ENCODE data around the gene CXCR3.
"Not testable (repeated sequence)": the region's sequence is repeated elsewhere in the genome, so short reads cannot be mapped to it uniquely, and the experiment has no call there.

The CXCR3 gene

DNA sequence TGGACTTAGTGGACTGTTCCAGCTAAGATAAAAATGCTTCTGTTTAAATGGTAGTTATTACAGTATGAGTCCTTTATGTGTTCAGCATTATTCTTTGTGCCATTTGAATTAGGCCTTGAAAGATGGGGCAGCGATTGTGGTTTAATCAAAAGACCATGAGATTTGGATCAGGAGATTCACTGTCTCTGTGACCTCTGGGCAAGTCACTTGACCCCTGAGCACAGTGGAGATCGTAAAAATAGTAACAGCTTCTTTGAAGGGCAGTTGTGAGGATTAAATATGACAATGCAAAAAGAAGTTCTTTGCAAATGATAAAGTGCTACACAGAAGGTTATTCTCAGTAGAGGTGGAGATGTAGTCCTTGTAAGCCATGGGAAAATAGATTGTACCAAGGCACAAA is 10.8 kb downstream of the CXCR3 start:
- no peak for DNase-seq

DNA sequence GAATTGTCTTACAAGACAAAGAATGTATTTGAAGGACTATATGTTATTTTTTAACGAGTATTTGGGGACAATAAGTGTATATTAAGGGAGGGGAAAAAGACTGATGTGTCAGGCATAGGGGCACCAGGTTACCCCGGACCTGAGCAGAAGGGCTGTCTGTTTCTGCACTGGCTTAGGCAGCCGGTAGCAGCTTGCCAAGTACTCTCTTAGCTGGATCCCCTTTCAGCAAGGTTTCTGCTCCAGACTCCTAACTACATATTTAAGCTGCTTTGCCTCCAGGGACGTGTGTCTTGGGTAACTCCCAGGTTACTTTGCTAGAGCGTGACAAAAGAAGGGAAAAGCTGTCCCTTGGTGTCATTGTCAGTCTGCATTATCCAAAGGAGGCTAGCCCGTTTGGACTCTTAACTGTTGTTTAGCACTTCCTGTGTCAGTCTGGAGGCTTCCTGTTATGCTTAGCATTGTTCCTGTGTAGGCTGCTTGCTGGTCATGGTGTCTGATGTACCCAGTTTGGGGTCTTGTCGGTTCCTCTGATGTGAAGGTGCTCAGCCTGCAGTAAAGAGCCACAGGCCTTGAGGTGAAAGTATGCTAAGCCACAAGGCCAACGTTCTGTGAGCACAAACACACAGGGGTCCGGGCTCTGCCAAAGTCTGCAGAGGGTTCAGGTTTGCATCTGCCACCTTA is 11.6 kb downstream of the CXCR3 start:
- DNase-seq: no peak

DNA sequence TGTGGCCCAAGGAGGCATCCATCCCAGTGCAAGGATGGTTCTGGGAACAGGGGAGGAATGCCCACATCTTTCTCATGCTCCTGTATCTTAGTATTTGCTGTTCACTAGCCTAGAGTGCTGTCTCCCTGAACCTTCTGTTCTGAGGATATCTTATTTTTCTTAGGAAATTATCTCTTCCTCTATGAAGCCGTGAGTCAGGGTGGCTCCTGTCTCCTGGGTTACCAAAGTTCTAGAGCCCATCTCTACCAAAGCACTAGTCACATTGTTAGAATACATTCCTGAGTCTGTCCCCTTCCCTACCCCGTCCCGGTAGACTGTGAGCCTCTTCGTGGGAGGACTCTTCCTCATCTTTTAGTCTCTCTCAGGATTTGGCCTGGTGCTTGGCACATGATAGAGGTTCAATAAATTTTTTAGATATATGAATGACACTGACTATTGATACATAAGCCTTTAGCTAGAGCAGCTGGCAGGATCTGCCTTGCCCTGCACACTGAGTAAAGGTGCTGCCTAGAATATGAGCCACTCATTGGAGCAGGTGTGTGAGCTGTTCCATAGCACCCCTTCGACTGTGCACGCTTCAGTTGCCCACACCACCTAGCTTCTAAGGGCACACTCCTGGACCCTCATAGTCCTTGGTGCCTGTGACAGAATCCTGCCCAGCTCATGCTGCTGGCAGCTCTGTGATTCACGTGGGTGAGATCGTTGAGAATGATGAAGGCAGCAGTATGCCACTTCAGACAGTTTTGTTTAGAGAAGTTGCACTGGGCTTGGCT is 13.3 kb downstream of the CXCR3 start:
- DNase-seq: no peak

DNA sequence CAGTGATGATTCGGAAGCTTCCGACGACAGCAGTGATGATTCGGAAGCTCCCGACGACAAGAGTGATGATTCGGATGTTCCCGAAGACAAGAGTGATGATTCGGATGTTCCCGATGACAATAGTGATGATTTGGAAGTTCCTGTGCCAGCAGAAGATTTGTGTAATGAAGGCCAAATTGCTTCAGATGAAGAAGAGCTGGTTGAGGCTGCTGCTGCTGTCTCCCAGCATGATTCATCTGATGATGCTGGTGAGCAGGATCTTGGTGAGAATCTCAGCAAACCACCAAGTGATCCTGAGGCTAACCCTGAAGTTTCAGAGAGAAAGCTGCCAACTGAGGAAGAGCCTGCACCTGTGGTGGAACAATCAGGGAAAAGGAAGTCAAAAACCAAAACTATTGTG is 14.2 kb downstream of the CXCR3 start:
- DNase-seq: no peak

DNA sequence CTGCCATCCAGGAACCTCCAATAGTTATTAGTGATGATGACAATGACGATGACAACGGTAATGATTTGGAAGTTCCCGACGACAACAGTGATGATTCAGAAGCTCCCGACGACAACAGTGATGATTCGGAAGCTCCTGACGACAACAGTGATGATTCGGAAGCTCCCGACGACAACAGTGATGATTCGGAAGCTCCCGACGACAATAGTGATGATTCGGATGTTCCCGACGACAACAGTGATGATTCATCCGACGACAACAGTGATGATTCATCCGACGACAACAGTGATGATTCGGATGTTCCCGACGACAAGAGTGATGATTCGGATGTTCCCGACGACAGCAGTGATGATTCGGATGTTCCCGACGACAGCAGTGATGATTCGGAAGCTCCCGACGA is 14.7 kb downstream of the CXCR3 start:
- no peak for DNase-seq

DNA sequence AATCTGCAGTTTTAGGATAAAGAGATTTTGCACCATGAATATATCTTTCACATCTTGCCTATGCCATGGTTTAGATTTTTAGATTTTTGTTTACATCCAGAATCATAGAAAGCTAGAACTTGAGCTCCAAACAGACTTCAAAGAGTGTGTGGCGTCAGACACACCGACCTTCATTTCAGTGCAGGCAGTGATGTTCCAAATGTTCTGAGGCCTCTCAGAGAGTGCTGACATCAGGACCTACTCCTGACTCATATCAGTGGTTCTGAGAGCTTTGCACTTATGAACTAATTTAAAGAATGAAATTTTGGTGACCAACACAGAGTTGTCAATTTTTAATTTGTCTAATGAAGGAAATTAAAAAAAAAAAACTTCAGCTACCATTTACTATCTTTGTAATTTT is 18.3 kb downstream of the CXCR3 start:
- no peak for DNase-seq

DNA sequence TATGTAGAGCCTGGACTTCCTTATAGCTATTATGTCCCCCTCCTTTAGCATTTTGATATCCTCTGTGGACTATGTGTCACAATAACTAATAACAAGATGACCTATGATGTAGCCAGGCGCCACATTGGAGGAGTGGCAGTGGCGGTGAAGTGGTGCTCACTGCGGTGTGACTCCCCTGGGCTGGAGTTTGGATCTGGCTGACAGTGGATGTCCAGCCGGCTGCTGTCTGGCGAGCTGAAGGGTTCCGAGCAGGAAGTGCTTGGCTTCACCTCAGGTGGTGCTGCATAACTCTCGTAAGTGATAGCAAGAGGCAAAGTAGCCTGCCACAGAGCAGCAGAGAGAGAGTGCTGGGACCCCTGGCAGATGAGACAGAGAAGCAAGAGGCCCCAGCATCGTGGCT is 25.1 kb downstream of the CXCR3 start:
- not testable (repeated sequence) for DNase-seq

DNA sequence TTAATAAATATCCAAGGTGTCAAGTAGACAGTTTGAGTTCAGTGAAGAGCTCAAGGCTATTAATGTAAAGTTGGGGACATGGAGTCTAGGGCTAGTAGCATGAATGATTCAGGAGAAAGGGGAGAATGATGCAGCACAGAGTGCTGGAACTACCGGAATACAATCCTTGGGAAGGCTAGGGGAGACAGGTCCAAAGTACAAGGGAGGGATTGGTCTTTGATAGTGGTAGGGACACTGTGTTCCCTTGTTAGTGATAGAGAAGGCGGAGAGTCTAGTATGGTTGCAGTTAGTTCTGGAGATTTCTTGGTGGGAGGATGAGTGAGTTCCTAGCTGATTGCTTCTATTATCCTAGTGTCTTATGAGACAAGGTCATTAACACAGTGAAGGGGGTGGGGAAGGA is 31.4 kb downstream of the CXCR3 start:
- DNase-seq: no peak

DNA sequence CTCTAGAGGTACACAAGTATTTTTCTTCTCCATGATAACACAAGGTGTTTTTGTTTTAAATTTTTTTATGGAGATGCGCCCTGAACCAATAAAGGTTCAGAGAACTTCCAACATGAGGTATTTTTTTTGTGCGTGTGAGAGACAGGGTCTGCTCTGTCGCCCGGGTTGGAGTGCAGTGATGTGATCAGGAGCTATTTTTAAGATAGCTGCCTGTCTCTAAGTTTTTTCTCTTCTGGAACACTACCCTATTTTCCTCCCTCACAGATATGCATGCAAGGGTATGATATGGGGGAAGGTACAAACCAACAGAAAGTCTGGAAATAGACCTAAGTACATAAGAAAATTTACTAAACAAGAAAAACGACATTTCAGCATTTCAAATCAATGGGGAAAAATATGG is 37.1 kb downstream of the CXCR3 start:
- no peak for DNase-seq

DNA sequence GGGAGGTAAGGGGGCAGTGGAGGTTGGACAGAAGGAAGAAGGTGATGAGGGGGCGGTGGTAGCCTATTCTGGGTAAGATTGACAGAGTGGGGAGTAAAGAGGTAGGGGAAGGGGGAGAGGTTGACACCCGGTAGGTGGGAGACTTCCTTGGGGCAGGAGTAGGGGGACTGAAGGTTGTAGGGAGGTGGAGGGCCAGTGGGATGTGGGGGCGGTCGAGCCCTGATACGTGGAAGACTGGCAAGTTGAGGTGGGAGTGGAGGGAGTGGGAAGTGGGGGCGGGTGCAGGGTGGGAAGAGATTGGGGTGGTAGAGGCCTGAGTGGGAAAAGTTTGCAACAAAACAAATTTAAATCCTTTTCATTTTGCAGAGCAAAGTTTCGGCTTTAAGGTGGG is 38.3 kb downstream of the CXCR3 start:
- DNase-seq: no peak

DNA sequence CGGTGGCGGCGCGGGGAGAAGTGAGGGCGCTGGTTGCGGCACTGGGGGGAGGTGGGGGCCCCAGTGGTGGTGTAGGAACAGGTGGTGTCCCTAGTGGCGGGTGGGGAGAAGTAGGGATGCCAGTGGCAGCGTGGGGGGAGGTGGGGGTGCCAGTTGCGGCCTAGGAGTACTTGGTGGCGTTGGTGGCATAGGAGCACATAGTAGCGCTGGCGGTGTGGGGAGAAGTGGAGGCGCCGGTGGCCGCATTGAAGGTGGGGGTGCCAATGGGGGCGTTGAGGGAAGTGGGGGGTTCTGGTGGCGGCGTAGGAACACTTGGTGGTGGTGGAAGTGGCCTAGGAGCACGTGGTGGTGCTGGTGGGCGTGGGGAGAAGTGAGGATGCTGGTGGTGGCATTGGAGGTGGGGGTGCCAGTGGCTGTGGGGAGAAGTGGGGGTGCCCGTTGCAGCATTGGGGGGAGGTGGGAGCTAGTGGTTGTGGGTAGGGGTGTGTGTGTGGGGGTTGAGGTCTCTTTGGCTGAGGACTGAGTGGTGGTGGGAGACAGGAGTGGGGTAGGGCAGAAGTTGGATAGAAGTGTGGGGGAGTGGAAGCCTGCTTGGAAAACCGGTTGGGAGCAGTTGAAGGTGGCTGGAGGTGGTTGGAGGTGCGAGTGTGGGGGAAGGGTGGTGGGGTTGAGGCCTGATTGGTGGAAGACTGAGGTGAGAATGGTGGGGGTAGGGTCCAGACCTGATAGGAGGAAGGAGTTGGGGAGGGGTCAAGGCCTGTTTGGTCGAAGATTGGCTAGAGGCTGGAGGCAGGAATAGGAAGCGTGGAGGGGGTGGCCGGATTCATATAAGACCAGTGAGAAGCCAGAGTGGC is 38.9 kb downstream of the CXCR3 start:
- no peak for DNase-seq

DNA sequence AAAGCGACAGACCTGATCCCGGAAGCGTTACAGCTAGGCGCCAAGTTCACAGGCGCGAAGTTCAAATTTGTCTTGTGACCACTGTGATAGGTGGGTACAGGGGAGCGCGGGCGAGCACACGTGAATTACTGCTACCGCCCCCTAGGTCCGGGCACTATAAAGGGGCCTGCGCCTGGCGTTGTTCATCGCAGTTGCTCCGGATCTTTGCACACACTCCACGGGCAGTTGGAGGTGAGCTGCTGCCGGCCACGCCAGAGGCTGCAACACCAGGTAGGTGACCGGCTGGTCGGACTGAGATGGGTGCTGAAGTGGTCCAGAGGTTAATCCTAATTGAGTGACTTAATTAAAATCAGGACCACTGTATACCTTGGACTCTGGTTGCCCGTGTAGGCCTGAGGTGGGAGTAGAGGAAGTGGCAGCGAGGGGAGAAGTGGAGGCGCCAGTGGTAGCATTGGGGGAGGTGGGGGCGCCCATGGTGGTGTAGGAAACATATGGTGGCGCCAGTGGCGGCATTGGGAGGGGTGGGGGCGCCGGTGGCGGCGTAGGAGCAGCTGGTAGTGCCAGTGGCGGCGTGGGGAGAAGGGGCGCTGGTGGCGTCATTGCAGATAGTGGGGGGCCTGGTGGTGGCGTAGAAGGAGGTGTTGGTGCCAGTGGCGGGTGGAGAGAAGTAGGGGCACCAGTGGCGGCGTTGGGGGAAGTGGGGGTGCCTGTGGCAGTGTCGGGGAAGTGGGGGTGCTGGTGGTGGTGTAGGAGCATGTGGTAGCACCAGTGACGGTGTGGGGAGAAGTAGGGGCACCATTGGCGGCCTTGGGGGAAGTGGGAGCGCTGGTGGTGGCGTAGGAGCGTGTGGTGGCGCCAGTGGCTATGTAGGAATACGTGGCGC is 39.8 kb downstream of the CXCR3 start, which contains the start of gene GCNA:
TSS of gene GCNA (plus strand) at position 185 of the 883 bp plus-strand sequence. CDS start 2,385 bp downstream, outside the sequence.
- no peak for DNase-seq

DNA sequence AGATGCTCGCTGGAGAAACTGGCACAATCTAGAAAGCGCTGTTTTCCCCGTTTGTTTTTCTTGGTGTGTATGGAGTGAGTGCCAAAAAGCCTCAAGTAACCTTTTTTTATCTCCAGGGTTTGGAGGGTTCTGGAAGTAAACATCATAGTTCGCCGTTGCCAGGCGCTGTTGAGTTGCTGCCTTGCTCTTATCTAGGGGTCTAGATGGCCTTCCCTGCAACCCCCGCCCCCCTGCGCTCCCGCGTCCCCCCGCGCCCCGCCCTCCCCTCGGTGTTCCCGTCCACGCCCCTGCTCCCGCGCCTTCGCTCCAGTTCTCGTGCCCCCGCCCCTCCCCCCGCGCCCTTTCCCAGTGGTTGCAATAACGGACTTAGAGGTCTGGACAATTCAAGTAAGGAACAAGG is 40.6 kb downstream of the CXCR3 start:
- DNase-seq: no peak

DNA sequence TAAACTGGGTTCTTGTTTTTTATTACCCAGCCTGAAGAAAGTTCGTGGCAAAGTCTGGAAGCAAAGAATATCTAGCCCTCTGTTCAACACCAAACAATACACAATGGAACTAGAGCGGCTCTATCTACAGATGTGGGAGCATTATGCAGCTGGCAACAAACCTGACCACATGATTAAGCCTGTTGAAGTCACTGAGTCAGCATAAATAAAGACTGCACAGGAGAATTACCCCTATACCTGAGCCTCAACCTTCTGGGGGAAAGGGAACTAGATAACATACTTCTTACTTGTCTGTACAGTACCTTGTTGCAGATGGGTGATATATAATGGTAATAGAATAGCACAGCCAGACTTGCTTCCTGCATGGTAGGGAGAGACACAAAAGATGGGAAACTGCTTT is 44.7 kb downstream of the CXCR3 start:
- DNase-seq: no peak

DNA sequence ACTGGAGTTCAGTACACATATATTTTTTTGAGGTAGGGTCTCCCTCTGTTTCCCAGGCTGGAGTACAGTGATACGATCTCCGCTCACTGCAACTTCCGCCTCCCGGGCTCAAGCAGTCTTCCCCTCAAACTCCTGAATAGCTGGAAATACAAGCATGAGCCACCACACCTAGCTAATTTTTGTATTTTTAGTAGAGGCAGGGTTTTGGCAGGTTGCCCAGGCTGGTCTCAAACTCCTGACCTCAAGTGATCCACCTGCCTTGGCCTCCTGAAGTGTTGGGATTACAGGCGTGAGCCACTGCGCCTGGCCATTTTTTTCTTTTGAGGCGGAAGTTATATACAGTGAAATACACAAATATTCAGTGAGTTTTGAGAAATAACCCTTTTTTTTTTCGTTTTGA is 46.9 kb downstream of the CXCR3 start:
- not testable (repeated sequence) for DNase-seq

Measured in activated CD4-positive, alpha-beta T cell treated with anti-CD3 and anti-CD28 coated beads for 4 hours (primary cell).